NCI-H2196 treated with DMSO at 0.1 percent for 48 hours (cell line): ENCODE results near the gene BRD7.

Source experiments
- DNase-seq: peaks from one replicate; lab custom pipeline; 2025; ENCODE audit not compliant: unreplicated experiment; lab: John Stamatoyannopoulos, UW

Gene BRD7

GRCh38 chr16:50275428-50276325 is 93.1 kb downstream of the BRD7 start:
- no peak for DNase-seq

- no peak for DNase-seq
These were observed 93.7 kb downstream of the BRD7 start for GRCh38 chr16:50275098-50275415.

- no peak for DNase-seq
These were observed 94.3 kb downstream of the BRD7 start for GRCh38 chr16:50274326-50275097.

GRCh38 chr16:50273888-50274325 is 94.9 kb downstream of the BRD7 start:
- no peak for DNase-seq

- DNase-seq, result no peak
These were observed 95.5 kb downstream of the BRD7 start for GRCh38 chr16:50273382-50273690.

- DNase-seq, result no peak
These were observed 96.0 kb downstream of the BRD7 start for GRCh38 chr16:50272687-50273381.

- no peak for DNase-seq
These were observed 96.6 kb downstream of the BRD7 start for GRCh38 chr16:50272111-50272571.

GRCh38 chr16:50271148-50272041 is 97.4 kb downstream of the BRD7 start:
- no peak for DNase-seq

- DNase-seq, result no peak
These were observed 98.2 kb downstream of the BRD7 start for GRCh38 chr16:50270510-50271147.

GRCh38 chr16:50269769-50270509 is 98.8 kb downstream of the BRD7 start:
- DNase-seq, result no peak

GRCh38 chr16:50269061-50269705 is 99.6 kb downstream of the BRD7 start:
- no peak for DNase-seq

GRCh38 chr16:50268352-50268751 is 100.4 kb downstream of the BRD7 start:
- no peak for DNase-seq

- no peak for DNase-seq
These were observed 101.1 kb downstream of the BRD7 start for GRCh38 chr16:50267651-50268050.

GRCh38 chr16:50267151-50267631 is 101.6 kb downstream of the BRD7 start:
- no peak for DNase-seq

GRCh38 chr16:50266337-50267091 is 102.3 kb downstream of the BRD7 start, which contains the start of gene ADCY7:
Gene ADCY7, plus strand, starts transcription at chr16:50266551. Its CDS starts 21,629 bp downstream, at chr16:50288180.
- DNase-seq, result no peak
